PC-3 (cell line): ENCODE measurements around the gene GABPA. TPM values are rescaled to one million over a fixed set of nuclear protein-coding genes. Genes with fewer than 3 reads are reported as not detected.
A peak's percentile ranks its signal among the peaks of the same experiment; 100 is the strongest.

Experiments used
- ATAC-seq: fragments of 200-7000 bp; cut with Tn5 transposase; 2 replicates; pipeline ENCODE4 v1.9.1; 2020; ENCODE audit warnings: mild to moderate bottlenecking, moderate library complexity
- BruUV-seq: library from RNA; stranded (reverse); fragments of 400-500 nt; replicated peaks from 2 replicates; lab custom pipeline; 2021; lab: Mats Ljungman, UMichigan
- CTCF ChIA-PET: fragments of 300-600 bp; sonication (Branson Sonifier 250); formaldehyde crosslinking; loops from one replicate; lab custom pipeline; 2022; ENCODE audit warnings: antibody characterized with exemption; lab: Charles Lee
- POLR2A ChIA-PET: fragments of 300-600 bp; sonication (Branson Sonifier 250); formaldehyde crosslinking; loops from one replicate; lab custom pipeline; 2022; ENCODE audit warnings: antibody characterized with exemption; ENCODE audit not compliant: unreplicated experiment; lab: Charles Lee
- DNase-seq: peaks from one replicate; pipeline ENCODE4 v3.0.0-alpha.2; 2015
- H2AFZ ChIP-seq: fragments of 300-600 bp; sonication (generic); 2 replicates; pipeline ENCODE4 v1.6.0; 2016; ENCODE audit warnings: antibody characterized with exemption, low read length
- H3F3A ChIP-seq: fragments of 300-600 bp; sonication (generic); one replicate; pipeline ENCODE4 v1.6.0; 2017; ENCODE audit warnings: antibody characterized with exemption, low read length, control low read depth, mild to moderate bottlenecking; ENCODE audit not compliant: unreplicated experiment
- H3K27ac ChIP-seq: fragments of 300-600 bp; sonication (generic); 2 replicates; pipeline ENCODE4 v1.5.1; 2016; ENCODE audit warnings: mild to moderate bottlenecking, low read length
- H3K27me3 ChIP-seq: fragments of 300-600 bp; sonication (generic); 2 replicates; pipeline ENCODE4 v1.6.1; 2016; ENCODE audit warnings: low read length, mixed read lengths
- H3K36me3 ChIP-seq: fragments of 300-600 bp; sonication (generic); 2 replicates; pipeline ENCODE4 v1.6.1; 2016; ENCODE audit warnings: low read depth, mixed run types, low read length, mixed read lengths
- H3K4me1 ChIP-seq: fragments of 300-600 bp; sonication (generic); 2 replicates; pipeline ENCODE4 v1.5.1; 2016; ENCODE audit warnings: low read length; ENCODE audit not compliant: insufficient read depth
- H3K4me2 ChIP-seq: fragments of 300-600 bp; sonication (generic); 2 replicates; pipeline ENCODE4 v1.6.0; 2016; ENCODE audit warnings: low read length
- H3K4me3 ChIP-seq: fragments of 300-600 bp; sonication (generic); 2 replicates; pipeline ENCODE4 v1.5.1; 2016; ENCODE audit warnings: mild to moderate bottlenecking, low read length, mixed read lengths
- H3K79me2 ChIP-seq: fragments of 300-600 bp; sonication (generic); 2 replicates; pipeline ENCODE4 v1.6.1; 2017; ENCODE audit warnings: low read length, mixed read lengths
- H3K9ac ChIP-seq: fragments of 300-600 bp; sonication (generic); 2 replicates; pipeline ENCODE4 v1.6.0; 2016; ENCODE audit warnings: mild to moderate bottlenecking, low read length
- H3K9me2 ChIP-seq: fragments of 300-600 bp; sonication (generic); replicated peaks from 2 replicates; pipeline ENCODE4 v1.6.1; 2016; ENCODE audit warnings: mixed run types, low read length, mixed read lengths
- H3K9me3 ChIP-seq: fragments of 300-600 bp; sonication (generic); 2 replicates; pipeline ENCODE4 v1.6.1; 2016; ENCODE audit warnings: low read length, mixed read lengths
- H4K20me1 ChIP-seq: fragments of 300-600 bp; sonication (generic); 2 replicates; pipeline ENCODE4 v1.6.1; 2016; ENCODE audit warnings: low read length, mixed read lengths
- EZH2 ChIP-seq: fragments of 300-600 bp; sonication (generic); IDR thresholded peaks from one replicate; pipeline ENCODE4 v1.6.1; 2017; ENCODE audit warnings: antibody characterized with exemption, mild to moderate bottlenecking, low read length; ENCODE audit not compliant: unreplicated experiment
- EZH2phosphoT487 ChIP-seq: fragments of 300-600 bp; sonication (generic); IDR thresholded peaks from 2 replicates; pipeline ENCODE4 v1.6.1; 2018; ENCODE audit warnings: mild to moderate bottlenecking, antibody characterized with exemption, low read length, borderline replicate concordance
- intact Hi-C: fragments of 100-400 bp; cut with micrococcal nuclease; formaldehyde crosslinking; loops from 2 replicates; pipeline ENCODE4 v1.9.0; 2023
- total RNA-seq: library from RNA; depleted of rRNA; stranded (reverse); fragments of >200 nt; gene quantifications from 2 replicates; pipeline ENCODE4 v1.2.3, GENCODE V29; 2014
- TF ChIP-seq, protein P1 (sequence below): fragments of 300-600 bp; sonication (generic); conservative IDR thresholded peaks from 2 replicates; pipeline ENCODE4 v1.5.1; 2017; ENCODE audit warnings: antibody characterized with exemption, low read depth, mild to moderate bottlenecking, low read length

Gene GABPA
- total RNA-seq, 1 experiment from 2014 or later: 19.0 TPM

DNA sequence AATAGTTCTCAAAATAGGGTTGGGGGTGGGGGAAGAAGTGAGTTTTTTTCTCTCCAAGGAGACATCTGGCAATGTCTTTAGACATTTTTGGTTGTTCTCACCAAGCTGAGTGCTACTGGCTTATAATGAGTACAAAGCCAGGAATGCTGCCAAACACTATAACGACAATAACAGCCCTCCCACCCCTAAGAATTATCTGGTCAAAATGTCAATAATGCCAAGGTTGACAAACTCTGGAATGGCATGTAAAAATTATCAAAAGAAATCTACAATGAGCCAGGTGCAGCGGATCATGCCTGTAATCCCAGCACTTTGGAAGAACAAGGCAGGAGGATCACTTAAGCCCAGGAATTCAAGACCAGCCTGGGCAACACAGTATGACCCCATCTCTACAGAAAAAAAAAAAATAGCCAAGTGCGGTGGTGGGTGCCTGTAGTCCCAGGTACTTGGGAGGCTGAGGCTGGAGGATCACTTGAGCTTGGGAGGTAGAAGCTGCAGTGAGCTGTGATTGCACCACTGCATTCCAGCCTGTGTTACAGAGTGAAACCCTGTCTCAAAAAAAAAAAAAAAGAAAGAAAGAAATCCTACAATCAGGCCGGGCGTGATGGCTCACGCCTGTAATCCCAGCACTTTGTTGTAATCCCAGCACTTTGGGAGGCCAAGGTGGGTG is 2.5 kb upstream of the GABPA start:
- Histone ChIP-seq H3K9me3 (no peaks in the 10 kb centered on the region), H3K27me3 (no peaks in the 10 kb centered on the region), H3F3A (no peaks in the 10 kb centered on the region), H4K20me1 (peaks cover 5% of the 10 kb centered on the region; the same call in 1 of the 2 replicates), H3K9me2 (no peaks in the 10 kb centered on the region), H3K79me2 (peaks cover 75% of the 10 kb centered on the region), H3K9ac (no peak overlapping the region), H3K4me2 (peak overlapping the region; percentile 4; the same call in 1 of the 2 replicates), H3K4me1 (peaks cover 17% of the 10 kb centered on the region; the same call in 1 of the 2 replicates), H3K4me3 (peak overlapping the region; percentile 93; the same call in 1 of the 2 replicates), H2AFZ (no peak overlapping the region), H3K36me3 (peaks cover 30% of the 10 kb centered on the region), H3K27ac (no peak overlapping the region)
- ATAC-seq (no peak), DNase-seq (peak; percentile 7)
- intact Hi-C loops: loop anchor here (10.0 kb wide), 1 partner anchor 133 kb away; no protein-coding TSS in a partner anchor
- ChIA-PET CTCF (no interaction called here), POLR2A (no interaction called here)
- no TSS peak for BruUV-seq
- TF ChIP-seq EZH2phosphoT487 (no peak), EZH2 (no peak)
- TF ChIP-seq, protein P1, sequence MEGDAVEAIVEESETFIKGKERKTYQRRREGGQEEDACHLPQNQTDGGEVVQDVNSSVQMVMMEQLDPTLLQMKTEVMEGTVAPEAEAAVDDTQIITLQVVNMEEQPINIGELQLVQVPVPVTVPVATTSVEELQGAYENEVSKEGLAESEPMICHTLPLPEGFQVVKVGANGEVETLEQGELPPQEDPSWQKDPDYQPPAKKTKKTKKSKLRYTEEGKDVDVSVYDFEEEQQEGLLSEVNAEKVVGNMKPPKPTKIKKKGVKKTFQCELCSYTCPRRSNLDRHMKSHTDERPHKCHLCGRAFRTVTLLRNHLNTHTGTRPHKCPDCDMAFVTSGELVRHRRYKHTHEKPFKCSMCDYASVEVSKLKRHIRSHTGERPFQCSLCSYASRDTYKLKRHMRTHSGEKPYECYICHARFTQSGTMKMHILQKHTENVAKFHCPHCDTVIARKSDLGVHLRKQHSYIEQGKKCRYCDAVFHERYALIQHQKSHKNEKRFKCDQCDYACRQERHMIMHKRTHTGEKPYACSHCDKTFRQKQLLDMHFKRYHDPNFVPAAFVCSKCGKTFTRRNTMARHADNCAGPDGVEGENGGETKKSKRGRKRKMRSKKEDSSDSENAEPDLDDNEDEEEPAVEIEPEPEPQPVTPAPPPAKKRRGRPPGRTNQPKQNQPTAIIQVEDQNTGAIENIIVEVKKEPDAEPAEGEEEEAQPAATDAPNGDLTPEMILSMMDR: no peak

DNA sequence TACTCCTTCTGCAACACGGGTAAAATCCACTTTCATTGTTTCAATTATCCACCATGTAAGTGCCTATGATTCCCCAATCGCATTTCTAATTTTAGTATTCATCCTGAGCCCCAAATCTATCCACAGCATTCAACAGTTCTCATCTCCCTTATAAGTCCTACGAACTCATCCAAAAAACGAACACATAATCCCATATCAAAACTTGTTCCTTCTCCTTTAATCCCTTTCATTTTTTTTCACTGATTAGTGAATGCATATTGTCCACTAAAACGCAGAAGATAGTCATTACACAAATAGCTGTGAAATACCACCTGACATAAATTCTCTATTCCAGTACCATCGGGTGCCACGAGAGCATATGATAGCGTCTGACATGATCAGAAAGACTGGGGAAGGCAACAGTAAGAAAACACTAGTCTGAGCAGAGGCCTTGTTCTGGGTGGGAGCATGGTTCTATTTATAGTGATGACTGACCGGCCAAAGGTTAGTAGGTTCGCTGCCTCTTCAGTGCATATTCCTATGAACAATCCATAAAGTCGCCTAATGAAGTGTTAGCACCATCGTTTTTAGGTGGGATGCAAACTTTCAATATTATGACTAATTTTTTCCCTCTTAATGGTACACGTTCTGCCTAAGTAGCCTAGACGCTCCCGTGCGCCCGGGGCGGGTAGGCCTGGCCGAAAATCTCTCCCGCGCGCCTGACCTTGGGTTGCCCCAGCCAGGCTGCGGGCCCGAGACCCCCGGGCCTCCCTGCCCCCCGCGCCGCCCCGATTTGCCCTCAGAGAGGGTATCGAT is 716 bp upstream of the GABPA start:
- peaks cover 89% of the 10 kb centered on the region for H3K79me2 ChIP-seq
- H4K20me1 ChIP-seq: peaks cover 5% of the 10 kb centered on the region; the same call in 1 of the 2 replicates
- peak overlapping the region; percentile 97 for H3K27ac ChIP-seq
- H3F3A ChIP-seq: no peaks in the 10 kb centered on the region
- ChIA-PET CTCF (interaction anchor here (0.6 kb wide), 1 partner anchor 14 kb away, joined by 7 read pairs; no protein-coding TSS in a partner anchor), POLR2A (no interaction called here)
- BruUV-seq: TSS peak; percentile 37
- peaks cover 18% of the 10 kb centered on the region; the same call in 1 of the 2 replicates for H3K4me1 ChIP-seq
- H3K36me3 ChIP-seq: peaks cover 12% of the 10 kb centered on the region
- ATAC-seq (0 out of 2 replicates have a peak, but pooled peaks have one; percentile 2), DNase-seq (peak; percentile 9)
- intact Hi-C loops: loop anchor here (10.0 kb wide), 1 partner anchor 131 kb away; no protein-coding TSS in a partner anchor
- H3K4me2 ChIP-seq: peak overlapping the region; percentile 94
- peak overlapping the region; percentile 99 for H3K9ac ChIP-seq
- TF ChIP-seq, protein P1: no peak
- no peak for TF ChIP-seq EZH2phosphoT487
- no peak for TF ChIP-seq EZH2
- no peaks in the 10 kb centered on the region for H3K27me3 ChIP-seq
- peak overlapping the region; percentile 85 for H2AFZ ChIP-seq
- H3K9me2 ChIP-seq: no peaks in the 10 kb centered on the region
- no peaks in the 10 kb centered on the region for H3K9me3 ChIP-seq
- H3K4me3 ChIP-seq: peak overlapping the region; percentile 93
